NCI-H510A (cell line): Measurements from ENCODE around the gene PLCB3.
"Not testable (repeated sequence)": the region's sequence is repeated elsewhere in the genome, so short reads cannot be mapped to it uniquely, and the experiment has no call there.

Experiments used
- DNase-seq: peaks from one replicate; lab custom pipeline; 2025; lab: John Stamatoyannopoulos, UW

PLCB3 gene

DNA sequence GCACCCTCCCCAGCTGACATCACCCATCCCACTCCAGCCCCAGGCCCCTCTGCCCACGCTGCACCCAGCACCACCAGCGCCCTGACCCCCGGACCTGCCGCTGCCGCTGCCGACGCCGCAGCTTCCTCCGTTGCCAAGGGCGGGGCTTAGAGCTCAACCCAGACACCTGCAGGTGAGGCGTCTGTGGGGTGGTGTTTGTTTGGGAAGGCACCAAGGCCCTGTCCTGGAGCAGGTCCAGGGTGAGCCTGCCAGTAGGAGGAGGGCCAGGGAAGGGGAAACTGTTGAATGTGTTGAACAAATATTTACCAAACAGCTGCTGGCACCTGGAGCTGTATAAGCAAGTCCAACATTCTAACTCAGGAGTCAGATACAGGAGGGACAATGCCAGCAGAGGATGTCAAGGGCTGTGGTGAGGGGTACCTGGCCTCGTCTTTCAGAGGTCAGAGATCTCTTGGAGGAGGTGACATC is 13.8 kb upstream of the PLCB3 start:
- peak; percentile 90 for DNase-seq

DNA sequence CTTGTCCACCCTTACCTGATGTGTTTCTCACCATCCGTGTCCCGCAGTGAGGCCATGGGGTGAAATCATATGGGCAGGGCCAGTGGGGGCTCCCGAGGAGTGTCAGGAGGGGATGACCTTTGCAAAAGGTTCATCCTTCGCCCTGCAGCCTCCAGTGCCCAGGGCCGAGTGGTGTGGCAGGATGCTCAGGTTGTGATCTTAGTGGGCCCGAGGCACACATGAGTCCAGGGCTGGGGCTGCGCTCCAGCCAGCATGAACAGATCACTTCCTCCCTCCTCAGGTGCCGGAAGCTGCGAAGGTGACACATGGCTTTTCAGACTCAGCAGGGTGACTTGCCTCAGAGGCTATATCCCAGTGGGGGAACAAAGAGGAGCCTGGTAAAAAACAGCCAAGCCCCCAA is 13.3 kb upstream of the PLCB3 start:
- no peak for DNase-seq

DNA sequence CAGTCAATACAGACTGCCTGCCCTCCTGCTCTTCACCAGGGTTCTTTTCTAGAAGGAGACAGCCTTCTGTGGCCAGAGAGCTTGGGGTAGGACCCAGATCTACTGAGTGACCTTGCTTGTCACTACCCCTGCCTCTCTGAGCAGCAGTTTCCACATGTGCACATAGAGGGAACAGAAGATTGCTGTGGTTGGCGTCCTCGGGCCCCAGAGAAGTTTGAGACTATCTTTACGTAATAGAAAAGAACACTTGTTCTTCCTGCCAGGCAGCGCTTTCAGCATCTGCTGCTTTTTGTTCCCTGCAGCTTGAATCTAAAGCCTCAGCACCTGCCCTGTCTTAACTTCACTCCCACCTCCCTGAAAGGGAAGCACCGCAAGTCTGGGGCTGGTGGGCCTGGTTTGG is 12.3 kb upstream of the PLCB3 start:
- no peak for DNase-seq

DNA sequence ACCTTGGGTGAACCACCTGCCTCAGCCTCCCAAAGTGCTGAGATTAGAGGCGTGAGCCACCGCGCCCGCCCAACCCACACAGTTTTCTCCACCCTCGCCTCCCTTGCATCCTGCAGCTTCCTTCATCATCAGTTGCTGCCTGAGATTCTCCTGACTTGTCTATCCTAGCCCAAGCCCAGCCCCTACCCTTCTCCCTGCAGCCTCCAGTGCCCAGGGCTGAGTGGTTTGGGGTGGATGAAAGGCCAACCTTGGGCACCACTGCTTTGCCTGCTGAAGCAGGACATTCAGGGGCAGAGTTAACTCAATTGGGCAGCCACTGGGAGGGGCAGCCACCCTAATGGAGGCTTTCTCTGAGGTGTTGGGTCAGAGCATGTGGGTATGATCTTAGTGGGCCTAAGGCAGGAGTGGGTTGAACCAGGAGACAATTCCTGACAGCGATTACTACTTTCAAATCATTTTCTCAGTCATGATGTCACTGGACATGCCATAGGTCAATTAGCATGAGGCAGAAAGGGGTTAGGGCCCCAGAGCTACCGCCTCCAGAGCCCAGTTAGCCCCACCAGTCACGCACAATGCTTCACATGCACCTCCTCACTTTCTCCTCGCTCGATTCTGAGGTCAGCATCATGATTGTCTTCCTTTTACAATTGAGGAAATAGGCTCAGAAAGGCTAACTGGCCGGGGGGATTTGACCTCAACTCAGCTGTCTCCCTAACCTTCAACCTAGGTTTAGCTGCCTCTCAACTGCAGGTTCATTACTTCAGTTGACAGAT is 11.5 kb upstream of the PLCB3 start:
- no peak for DNase-seq

DNA sequence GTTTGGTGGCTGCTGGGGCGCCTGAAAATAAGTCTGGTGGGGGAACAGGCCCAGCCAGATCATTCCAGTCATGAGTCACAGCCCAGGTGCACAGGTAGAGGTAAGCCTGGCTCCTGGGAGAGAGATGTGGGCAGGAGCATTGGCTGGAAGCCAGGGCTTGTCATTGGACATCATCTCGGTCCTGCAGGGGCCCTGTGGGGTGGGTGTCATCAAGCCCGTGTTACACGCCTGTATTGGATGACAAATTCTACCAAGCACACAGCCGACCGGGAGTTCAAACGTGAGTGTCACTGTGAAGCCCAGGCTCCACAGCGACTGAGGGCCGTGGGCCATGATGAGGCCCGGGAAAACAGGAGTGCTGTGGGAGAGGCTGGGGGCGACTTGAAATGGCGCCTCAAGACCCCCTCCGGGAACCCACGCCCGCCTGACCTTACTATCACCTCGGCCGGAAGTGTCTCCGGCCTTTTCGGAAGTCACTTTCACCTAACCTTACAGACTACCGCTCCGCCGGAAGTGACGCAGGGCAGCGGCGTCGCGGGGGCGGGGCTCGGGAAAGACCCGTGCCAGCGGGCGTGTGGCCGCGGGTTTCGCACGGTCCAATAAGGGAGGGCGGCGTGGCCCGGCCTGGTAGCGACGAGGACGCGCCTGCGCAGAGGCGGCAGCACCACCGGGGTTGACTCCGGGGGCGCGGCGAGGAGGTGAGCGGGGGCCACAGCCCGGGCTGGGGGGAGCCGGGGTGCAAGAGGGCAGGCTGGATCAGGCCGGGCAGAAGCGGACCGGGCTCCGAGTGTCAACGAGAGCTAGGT is 10.7 kb upstream of the PLCB3 start, which contains the start of gene FKBP2:
Gene FKBP2 (plus strand): TSS at position 661 of the 806 bp plus-strand sequence. CDS start 1,293 bp downstream, outside the sequence.
- DNase-seq = peak; percentile 95

DNA sequence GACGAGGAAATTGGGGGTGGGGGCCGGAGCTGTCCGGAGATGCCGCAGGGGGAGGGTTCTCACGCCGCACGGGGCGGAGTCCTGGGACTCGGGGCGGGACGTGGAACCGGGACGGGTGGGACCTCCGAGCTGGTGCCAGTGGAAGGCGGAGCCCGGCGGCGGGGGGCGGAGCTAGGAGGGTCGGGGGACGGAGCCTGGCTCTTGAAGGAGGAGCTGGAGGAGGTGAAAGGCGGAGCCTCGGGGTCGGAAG is 10.2 kb upstream of the PLCB3 start:
- DNase-seq = peak; percentile 87

DNA sequence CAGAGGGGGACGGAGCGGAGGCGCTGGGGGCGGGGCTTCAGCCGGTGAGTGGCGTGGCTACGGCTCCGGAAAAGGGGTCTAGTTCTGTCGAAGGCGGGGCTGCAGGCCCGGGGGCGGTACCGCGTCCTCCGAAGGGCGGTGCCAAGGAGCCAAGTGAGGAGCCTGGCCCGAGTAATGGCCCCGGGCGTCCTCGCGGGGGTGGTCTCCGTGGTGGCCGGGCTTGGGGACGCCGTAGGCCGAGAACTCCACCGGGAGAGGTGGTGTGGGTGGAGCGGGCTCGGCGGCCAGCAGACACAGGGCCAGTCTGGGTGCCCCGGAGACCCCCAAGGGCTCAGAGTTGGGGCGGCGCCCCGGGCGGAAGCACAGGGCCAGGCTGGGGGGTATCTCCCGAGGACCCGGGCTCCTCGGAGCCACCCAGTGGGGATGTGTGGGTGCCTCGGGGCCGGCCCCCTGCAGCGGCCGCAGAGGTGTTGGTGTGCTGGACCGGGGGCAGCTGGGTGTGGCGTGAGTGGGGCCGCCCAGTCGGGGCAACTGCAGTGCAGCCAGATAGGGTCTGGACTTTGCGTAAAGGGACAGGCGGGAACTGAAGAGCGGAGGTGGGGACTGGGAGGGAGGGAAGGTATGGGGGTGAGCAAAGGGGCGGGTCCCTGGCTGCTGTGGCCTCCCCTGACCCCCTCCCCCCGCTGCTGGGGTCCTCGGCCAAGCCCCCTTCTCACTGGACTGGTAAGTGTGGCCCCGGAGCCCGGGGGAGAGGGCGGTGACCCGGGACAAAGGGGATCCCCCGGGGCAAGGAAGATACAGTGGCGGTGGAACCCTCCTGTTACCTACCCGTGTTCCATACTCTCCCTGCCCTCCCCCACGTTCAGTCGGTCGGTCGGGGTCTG is 9.6 kb upstream of the PLCB3 start:
- DNase-seq = no peak

DNA sequence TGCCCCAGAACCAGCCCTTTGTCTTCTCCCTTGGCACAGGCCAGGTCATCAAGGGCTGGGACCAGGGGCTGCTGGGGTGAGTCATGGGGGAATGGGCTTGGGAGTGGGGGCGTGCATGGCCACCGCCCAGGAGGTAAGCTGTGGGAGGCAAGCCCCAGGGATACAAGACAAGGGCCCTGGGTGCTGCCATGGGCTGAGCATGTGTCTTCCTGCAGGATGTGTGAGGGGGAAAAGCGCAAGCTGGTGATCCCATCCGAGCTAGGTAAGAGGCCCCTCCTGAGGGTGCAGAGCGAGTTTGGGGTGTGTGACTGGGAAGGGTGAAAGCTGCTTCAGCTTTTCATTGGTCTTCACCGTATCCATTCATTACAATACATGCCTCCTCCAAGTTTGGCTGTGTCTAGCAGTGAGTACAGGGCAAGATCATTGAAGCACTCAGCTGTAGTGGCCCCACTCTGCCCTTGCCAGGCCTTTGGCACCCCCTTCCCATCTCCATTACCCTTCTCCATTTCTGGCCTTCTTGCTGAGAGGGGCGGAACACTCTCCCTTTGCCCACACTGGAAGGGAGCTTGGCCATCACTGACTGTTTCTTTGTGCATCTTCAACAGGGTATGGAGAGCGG is 8.0 kb upstream of the PLCB3 start:
- no peak for DNase-seq

DNA sequence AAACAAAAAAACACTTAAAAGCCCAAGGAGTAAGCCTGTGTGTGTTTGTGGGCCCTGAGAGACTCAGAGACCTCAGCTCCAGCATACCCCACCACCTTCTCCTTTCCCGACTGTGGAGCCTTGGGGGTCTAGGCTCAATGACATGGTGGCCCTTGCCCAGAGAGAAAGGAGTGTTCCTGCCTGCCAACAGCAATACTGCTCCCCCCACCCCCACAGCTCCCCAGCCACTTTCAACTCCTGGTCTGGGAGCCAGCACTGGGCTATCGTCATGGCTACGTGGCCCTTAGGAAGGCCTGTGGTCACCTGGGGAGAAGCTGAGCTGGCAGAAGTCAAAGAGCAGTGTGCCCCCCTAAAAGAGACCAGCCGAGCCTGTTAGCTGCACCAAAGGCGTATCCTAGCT is 7.2 kb upstream of the PLCB3 start:
- DNase-seq = no peak

DNA sequence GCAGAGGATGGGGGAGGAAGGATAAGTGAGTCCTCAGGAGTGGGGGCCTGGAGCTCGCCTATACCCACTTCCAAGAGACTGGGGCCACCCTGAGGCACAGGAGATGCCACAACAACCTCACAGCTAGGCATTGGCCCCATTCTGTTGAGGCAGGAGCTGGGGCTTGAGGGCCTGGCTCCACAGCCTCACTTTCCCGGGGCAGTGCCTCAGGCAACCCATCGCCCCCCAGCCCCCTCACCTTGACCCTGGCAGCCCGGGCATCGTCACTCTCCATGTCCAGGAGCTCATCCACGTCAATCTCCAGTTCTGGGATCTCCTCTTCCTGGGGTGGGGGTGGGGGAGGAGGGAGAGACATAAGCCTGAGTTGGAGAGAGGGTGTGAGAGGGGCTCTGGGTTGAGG is 6.4 kb upstream of the PLCB3 start:
- no peak for DNase-seq

DNA sequence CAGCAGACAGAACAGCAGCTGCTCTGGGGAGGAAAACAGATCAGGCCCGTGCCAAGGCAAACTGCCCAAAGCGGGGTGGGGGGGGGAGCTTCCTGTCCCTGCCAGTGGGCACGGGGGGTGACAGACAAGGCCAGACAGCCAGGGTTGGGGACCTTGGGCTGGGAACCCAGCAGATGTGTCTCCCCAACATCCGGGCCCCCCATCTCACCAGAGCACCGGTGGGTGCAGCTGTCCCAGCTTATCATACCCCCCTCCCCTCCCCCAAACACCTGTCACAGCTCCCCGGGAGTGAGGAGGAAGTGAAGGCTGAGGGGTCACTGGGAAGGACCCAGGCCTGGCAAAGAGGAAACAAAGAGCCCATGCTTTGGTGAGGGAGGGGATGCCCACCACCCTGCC is 5.9 kb upstream of the PLCB3 start:
- no peak for DNase-seq

DNA sequence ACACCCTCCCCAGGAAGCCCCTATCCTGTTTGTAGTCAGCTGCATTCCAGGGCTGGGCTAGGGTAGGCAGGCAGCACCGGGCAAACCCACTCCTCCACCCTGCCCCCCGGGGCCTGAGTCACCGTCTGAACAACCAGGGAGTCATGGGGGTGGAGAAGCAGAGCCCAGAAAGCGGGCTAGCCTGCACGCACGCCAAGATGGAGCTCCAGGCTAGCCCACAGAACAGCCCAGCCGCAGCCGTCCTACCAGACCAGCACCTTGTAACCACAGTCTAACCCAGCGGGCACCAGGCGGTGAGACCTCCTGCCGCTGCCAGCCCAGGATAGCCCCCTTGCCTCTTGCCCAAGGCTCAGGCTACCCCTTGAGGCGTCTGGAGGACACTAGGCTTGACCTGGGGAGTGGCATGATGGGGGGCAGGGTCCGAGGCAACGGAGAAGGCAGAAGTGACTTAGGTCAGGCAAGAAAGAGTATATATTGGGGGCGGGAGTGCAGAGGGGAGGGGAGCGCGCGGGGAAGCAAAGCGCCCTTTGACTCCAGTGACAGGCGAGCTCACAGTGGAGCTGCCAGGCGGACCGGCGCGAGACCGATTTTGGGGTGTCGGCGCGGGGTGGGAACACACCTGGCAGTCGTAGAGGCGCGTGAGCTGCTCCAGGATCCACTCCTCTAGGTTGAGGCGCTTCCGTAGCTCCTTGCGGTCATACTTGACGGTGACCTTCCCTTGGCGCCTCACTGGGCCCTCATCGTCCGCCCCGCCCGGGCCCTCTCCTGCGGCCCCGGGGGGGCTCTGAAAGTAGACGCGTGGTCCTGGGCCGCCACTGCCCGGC is 5.3 kb upstream of the PLCB3 start:
- DNase-seq = no peak

DNA sequence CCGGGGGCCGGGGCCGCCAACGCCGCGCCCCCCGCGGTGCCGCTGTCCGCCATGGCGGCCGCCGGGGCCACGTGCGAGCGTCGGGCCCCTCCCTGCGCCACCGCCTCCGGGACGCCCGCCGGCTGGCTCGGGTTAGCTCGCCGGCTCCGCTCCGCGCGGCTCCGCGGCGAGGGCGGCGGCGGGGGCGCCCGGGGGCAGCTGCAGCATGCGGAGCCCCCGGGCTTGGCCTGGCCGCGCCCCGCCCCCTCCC is 4.8 kb upstream of the PLCB3 start:
- DNase-seq = not testable (repeated sequence)

DNA sequence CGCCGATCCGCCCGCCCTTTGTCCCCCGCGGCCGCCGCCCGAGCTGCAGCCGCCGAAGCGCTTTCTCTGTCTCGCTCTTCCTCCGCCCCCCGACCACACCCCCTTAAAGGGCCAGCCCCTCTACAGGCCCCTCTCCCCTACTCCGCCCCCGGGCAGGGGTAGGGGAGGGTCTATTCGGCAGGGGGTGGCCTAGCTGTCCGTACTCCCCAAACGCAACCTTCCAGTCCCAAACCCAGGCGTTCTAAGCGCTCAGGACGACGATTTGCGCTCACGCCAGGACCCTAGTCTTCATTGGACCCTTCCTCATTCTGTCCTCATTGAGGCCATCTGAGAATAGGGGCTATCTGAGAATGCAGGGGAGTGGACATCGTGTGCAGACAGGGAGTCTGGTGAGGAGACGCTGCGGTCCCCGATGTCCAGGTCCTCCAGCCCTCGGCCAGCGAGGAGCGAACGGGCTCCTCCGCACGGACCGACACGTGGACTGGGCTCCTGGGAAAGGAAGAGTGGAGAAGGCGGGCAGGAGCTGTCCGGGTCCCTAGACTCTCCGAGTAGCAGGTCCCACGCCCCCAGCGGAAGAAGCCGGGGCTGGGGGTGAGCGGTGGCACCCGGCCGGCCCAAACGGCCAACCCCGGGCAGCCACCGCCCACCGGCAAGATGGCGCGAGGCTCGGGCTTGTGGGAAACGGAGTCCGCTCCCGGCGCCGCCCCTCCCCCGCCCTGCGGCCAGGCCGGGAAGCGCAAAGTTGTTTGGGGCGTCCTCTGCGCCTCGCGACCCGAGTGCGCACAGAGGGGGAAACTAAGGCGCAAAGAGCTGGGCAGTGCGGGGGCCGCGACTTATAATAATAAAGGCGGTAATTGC is 4.2 kb upstream of the PLCB3 start, which contains the start of gene PPP1R14B:
Gene PPP1R14B (minus strand): TSS at position 73 of the 858 bp plus-strand sequence. CDS start 270 bp downstream, outside the sequence.
- DNase-seq = peak; percentile 82

DNA sequence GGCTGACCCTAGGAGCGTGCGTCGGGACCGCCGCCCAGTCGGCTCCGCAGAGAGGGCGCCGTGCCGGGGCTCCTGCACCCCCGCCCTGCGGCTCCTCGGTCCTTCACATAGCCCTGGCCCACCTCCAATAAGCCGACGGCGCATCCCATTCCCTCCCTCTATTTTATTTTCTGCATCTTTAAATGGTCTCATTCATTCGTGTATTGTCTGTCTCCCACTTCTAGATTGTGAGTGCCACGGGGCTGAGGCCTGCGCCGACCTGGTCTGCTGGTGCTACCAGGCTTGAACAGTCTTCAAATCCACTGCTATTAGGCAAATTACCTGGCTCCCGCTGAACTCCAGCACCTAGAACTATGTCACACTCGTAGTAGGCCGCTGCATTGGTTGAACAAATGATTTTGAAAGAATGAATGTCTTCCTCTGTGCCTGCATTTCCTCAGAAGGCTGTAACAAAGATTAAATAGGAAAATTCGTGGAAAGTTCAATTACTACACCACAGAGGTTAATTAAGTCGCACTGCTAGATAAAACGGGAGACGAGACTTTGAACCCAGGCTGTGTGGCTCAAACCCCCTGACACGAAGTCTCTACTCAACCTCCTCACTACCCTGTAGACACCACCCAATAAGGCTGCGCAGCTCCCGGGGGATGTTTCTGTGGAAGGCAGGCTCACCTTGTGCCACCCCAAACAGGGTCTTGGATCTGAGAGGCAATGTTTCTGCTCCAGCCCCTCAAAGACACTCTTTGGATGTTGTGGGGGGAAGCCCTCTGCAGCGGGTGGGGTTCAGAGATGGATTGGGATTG is 3.4 kb upstream of the PLCB3 start:
- no peak for DNase-seq

DNA sequence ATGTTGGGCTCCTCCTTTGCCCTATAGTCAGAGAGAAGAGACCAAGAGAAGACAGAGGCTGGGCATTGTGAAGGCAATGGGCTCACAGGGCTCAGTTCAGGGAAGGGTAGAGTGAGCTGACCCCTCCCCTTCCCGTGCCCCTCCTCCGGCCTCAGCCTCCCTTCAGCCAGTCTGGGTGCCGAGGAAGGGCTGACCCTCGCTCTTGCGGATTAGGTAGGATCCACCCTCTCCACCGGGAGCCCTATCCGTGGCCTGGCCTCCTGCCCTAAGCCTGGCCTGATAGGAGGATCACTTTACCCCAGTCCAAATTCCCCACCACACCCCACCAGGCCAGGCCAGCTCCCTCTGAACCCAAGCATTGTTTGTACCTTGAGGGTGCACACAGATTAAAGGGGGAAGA is 2.8 kb upstream of the PLCB3 start:
- DNase-seq = no peak

DNA sequence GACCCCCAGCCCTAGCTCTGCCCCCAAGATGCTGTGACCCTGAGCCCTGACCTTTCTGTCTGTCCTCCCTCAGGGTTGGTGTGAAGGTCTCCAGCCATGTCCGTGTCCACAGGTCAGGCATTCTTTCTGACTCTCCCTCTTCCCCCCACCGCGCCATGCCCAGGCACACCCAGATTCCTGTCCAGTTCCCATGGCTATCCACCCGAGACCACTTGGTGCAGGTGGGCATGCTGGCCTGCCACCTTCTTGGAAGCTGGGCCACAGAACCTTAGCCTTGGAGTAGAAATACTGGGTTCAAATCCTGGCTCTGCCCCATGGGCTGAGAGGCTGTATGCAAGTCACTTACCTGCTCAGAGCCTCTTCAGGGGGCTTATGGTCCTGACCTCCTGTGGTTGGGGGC is 2.3 kb upstream of the PLCB3 start:
- DNase-seq = no peak

DNA sequence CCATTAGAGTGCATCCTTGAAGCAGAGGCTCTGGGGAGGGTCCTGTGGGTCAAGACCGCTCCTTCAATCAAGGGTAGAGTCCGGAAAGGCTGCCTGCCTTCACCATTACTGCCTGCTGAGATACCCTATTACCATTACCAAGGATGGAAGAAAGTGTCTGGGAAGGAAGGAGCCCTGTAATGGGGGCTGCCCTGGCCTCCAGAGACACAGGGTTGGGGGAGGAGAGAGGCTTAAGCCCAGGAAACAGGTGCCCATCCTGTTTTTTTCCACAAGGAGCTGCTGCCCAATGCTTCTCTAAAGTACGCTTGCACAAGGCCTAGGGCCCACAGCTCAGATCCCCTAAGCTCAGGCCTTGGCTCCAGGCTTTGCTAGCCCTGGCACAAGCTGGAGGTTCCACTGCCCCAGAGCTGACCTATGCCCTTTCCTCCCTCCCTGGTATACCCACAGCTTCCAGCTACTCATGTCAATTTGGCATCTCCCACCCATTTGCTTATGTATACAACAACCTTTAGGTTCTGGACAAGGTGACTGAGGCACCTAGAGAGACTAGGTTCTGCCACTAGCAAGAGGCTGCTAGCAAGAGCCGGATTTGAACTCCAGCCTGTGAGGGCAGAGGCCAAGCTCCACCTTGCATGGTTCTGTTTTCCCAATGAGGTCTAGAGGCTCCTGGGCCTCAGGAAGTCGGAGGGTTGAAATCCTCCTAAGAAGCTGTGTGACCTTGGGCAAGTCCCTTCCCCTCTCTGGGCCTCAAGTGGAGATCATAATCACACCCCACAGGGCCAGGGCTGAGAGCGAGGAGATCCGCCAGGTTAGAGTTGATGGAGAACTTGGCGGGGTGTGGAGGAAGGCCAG is 1.5 kb upstream of the PLCB3 start:
- no peak for DNase-seq
